Stimulated activated CD4-positive, alpha-beta T cell treated with anti-CD3 and anti-CD28 coated beads, TNF-alpha, amount 100 ng/mL, for 1 hour (primary cell): ENCODE measurements around the gene PALD1.
A peak's percentile ranks its signal among the peaks of the same experiment; 100 is the strongest.

Source experiments
- DNase-seq, 3 donors: peaks; one replicate each; pipeline ENCODE4 v3.0.0-alpha.2; 2020; ENCODE audit warnings: low read depth in 3 of 3, low spot score in 1 of 3

Gene PALD1

GRCh38 chr10:70552586-70552985 is 74.0 kb downstream of the PALD1 start:
- no peak for DNase-seq

- DNase-seq: no peak
These were observed 76.8 kb downstream of the PALD1 start for GRCh38 chr10:70555371-70555770.

- DNase-seq: no peak
These were observed 78.7 kb downstream of the PALD1 start for GRCh38 chr10:70557086-70557845.

GRCh38 chr10:70557876-70558275 is 79.3 kb downstream of the PALD1 start:
- no peak for DNase-seq

- no peak for DNase-seq
These were observed 79.7 kb downstream of the PALD1 start for GRCh38 chr10:70558295-70558694.

- DNase-seq: peak; percentile 19 to 50 (median 30)
These were observed 80.6 kb downstream of the PALD1 start for GRCh38 chr10:70558871-70559810.

- no peak for DNase-seq
These were observed 81.3 kb downstream of the PALD1 start for GRCh38 chr10:70559861-70560260.

- no peak for DNase-seq
These were observed 82.0 kb downstream of the PALD1 start for GRCh38 chr10:70560511-70560941.

GRCh38 chr10:70561070-70561469 is 82.5 kb downstream of the PALD1 start:
- no peak for DNase-seq

- DNase-seq: no peak
These were observed 83.0 kb downstream of the PALD1 start for GRCh38 chr10:70561558-70561957.

GRCh38 chr10:70562036-70562755 is 83.6 kb downstream of the PALD1 start:
- DNase-seq: no peak

- no peak for DNase-seq
These were observed 84.7 kb downstream of the PALD1 start for GRCh38 chr10:70563230-70563629.

GRCh38 chr10:70564113-70564725 is 85.7 kb downstream of the PALD1 start:
- DNase-seq: no peak

GRCh38 chr10:70564901-70565351 is 86.4 kb downstream of the PALD1 start:
- DNase-seq: no peak

- no peak for DNase-seq
These were observed 87.3 kb downstream of the PALD1 start for GRCh38 chr10:70565556-70566514.

- DNase-seq: no peak
These were observed 88.1 kb downstream of the PALD1 start for GRCh38 chr10:70566515-70567290.

- no peak for DNase-seq
These were observed 89.0 kb downstream of the PALD1 start for GRCh38 chr10:70567603-70568002.

GRCh38 chr10:70568113-70568512 is 89.5 kb downstream of the PALD1 start:
- no peak for DNase-seq
